ENCODE data around the gene PHRF1.
"Not testable (repeated sequence)": the region's sequence is repeated elsewhere in the genome, so short reads cannot be mapped to it uniquely, and the experiment has no call there.

Gene PHRF1

DNA sequence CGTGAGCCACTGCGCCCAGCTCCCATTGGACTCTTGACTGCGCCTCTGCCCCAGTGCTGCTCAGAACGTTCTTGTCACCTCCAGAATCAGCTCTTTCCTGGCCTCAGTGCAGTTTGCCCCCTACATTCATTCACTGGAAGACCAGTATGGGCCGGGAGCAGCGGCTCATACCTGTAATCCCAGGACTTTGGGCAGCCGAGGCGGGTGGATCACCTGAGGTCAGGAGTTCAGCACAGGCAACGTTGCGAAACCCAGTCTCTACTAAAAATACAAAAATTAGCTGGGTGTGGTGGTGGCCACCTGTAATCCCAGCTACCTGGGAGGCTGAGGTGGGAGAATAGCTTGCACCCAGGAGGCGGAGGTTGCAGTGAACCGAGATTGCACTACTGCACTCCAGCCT, 78.2 kb downstream of the PHRF1 start:
- DNase-seq (ENCODE audit: low read depth in 2 of 2), result not testable (repeated sequence)

DNA sequence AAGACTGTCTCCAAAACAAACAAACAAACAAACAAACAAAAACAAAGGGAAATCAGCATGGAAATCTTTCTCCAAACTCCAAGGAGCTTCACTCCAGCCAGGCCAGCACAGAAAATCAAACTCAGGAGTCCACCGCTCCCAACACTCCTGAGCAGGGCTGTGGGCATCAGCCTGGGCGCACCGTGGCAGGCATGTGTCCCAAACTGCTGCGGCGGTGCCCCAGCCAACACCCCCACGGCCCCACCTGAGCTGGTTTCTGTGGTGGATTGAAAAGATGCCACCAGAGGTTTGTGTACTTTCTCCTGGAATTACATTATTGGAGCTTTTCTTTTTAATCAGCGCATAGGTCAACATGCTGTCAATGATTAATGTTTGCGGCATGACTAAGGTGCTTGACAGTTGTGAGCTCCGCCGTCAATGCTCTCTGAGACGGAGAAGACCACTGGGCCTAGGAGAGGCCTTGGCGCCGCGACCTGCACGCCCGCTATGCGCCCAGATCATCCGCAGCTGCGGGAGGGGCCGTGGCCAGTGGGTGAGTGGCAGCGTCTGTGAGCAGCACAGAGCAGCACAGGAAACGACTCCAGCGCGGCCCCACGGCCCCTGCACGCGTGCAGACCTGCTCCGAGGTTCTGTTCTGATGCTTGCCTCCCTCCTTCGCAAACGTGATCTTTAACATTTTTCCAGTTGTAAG, 78.9 kb downstream of the PHRF1 start:
- no peak for DNase-seq (ENCODE audit: low read depth in 2 of 2)

DNA sequence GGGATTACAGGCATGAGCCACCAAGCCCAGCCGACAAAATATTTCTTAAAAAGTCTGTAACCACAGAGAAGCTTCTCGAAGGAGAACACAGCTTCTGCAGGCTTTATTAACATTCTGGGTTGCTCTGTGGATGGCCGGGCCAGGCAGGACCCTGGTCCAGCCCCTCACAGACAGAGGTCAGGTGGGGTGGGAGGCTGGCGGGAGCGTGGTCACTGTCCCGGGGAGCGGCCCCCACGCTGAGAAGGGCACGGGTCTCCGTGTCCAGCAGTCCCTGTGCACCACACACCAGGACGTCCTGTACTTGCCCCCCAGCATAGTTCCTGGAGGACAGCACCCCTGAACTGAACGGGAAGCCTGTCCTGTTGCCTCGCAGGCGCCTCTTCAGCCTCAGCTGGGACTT, 80.2 kb downstream of the PHRF1 start:
- no peak for DNase-seq (ENCODE audit: low read depth in 2 of 2)

DNA sequence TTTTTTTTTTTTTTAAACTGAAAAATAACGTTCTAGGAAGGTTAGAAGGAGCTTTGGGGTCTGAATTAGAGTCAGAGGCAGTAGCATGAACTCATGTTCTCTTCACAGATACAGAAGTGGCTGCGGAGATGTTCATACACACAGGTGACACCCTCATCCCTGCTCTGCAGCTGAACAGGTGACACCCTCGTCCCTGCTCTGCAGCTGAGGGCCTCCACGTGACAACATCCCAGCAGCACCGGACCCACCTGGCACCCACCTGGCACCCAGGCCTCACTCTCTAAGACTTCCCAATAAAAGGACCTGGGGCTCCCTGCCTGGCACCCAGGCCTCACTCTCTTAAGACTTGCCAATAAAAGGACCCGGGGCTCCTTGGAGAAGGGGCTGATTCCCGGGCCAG, 80.6 kb downstream of the PHRF1 start:
- no peak for DNase-seq (ENCODE audit: low read depth in 2 of 2)

DNA sequence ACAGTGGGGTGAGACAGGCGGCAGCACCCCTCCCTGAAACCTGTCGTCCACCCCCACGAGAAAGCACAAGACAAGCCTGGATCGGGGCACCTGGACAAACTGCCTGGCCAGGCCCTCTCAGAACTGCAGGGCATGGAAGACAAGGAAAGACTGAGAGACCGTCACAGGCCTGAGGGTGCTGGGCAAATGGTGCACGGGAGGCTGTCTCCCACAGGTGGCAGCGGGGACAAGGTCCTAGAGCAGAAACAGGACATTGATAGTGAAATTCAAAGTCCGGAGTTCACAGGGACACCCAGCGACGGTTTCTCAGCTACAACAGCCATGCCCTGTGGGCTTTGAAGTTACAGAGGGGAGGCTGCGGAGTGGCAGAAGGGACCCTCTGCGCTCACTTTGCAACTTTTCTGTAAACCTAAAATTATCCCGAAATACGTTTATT, 81.4 kb downstream of the PHRF1 start:
- no peak for DNase-seq (ENCODE audit: low read depth in 2 of 2)

DNA sequence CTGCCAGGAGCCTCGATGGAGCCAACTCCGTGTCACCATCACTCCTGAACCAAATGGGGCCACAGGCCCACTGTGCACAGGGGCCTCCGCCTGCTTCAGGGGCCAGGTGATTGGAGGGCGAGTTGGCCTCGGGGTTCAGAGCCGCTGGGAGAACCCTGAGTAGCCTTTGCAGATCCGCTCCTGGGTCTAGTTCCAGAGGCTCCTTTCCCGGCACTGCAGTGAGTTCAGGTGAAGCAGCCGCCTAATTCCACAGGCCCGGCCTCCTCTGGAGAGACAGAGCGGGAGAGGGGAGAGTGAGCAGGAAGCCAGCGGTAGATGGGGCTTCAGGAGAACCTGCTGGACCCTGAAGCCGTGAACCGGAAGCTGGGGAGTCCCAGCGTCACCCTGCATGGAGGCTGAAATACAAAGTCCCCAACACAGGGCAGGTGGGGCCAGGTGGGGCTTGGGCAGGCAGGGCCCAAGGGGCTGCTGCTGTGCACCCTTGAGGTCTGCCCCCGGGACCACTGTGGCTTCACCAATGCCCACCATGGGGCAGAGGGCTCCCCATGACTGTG, 83.3 kb downstream of the PHRF1 start:
- DNase-seq (ENCODE audit: low read depth in 2 of 2), result no peak

DNA sequence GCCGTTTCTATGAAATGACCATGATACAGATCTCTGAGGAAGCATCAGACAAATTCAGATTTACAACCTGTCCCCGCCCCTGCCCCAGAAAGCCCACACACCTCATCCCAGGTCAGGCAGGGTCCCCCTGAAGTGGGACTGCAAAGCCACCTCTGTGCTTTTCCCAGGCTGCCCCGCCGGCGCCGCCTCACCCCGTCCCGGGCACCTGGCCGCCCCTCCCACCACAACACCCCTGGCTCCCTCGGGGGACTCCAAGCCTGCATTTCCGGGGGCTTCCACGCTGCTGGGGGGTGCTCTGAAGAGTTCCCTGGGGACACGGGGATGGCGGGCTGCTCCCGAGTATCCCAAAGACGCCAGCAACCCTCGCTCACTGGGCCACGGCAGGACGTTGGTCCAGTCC, 84.0 kb downstream of the PHRF1 start:
- DNase-seq (ENCODE audit: low read depth in 2 of 2), result no peak

DNA sequence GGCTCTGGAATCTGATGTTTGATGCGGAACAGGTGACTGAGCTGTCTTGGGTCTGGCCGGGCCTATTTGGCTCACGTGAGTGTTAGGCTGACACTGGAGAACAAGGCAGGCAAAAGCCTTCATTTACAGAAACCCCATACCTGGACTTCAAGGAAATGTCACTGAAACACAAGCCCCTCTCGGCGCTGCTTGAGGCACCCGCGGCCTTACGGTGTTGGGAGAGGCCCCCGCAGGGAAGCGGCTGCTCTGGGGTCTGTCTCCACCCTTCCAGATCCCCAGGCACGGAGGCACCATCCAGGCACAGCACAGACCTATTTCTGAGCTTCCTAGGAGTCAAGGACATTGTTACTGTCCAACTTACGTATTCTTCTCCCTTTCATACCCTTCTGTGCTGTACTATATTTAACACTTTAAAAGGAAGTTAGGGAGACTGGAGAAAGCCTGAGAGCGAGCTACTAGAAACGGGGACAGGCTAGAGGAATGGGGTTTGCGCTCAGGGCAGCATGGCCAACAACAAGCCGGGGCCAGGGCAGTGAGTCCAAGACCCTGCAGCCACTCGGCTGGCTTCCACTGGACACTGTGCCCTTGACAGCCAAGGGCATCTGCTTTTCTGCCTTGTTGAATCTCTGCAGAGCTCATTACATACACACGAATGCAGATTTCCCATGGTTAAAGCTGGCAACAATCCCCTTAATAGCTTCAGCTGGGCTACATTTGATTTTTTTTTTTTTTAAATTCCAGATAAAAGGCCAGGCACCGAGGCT, 84.6 kb downstream of the PHRF1 start:
- DNase-seq (ENCODE audit: low read depth in 2 of 2), result no peak

All from stimulated activated CD8-positive, alpha-beta memory T cell treated with anti-CD3 and anti-CD28 coated beads, Interleukin-7, amount 100 ng/mL, for 4 hours (primary cell).